Progenitor cell of endocrine pancreas (in vitro differentiated cells): ENCODE data around the gene SMARCD2. TPM values are rescaled to one million over a fixed set of nuclear protein-coding genes. Genes with fewer than 3 reads are reported as not detected.

Experiments used
- DNase-seq: peaks from one replicate; pipeline ENCODE4 v3.0.0; 2021; ENCODE audit warnings: low spot score; ENCODE audit not compliant: unreplicated experiment
- H3K27ac Mint-ChIP-seq: 2 replicates; pipeline ENCODE4 v1.8.0; 2021; ENCODE audit warnings: mild to moderate bottlenecking, moderate library complexity, mixed read lengths
- H3K27me3 Mint-ChIP-seq: 2 replicates; pipeline ENCODE4 v1.8.0; 2021; ENCODE audit warnings: mixed read lengths
- H3K36me3 Mint-ChIP-seq: 2 replicates; pipeline ENCODE4 v1.8.0; 2022; ENCODE audit warnings: mixed read lengths; ENCODE audit not compliant: insufficient read depth
- H3K4me1 Mint-ChIP-seq: 2 replicates; pipeline ENCODE4 v1.8.0; 2021; ENCODE audit warnings: low read depth, mixed read lengths
- H3K4me3 Mint-ChIP-seq: 2 replicates; pipeline ENCODE4 v1.8.0; 2021; ENCODE audit warnings: low read depth, mild to moderate bottlenecking, moderate library complexity, mixed read lengths
- H3K9me3 Mint-ChIP-seq: 2 replicates; pipeline ENCODE4 v1.8.0; 2021; ENCODE audit warnings: low read depth, mixed read lengths
- CTCF ChIP-seq: fragments of 200-600 bp; sonication (generic); IDR thresholded peaks from one replicate; pipeline ENCODE4 v1.5.0; 2021; ENCODE audit warnings: antibody characterized with exemption, mild to moderate bottlenecking; ENCODE audit not compliant: unreplicated experiment
- total RNA-seq: library from RNA; stranded (reverse); gene quantifications from 2 replicates; pipeline ENCODE4 v1.2.1, GENCODE V29; 2021

SMARCD2 gene
- total RNA-seq, 1 donor from 2014 or later = 63.8 TPM

- no peaks in the 10 kb centered on the region for H3K27me3 Mint-ChIP-seq
These were observed 25.8 kb downstream of the SMARCD2 start for GRCh38 chr17:63816669-63817068.

GRCh38 chr17:63816123-63816522 lies 26.4 kb downstream of the SMARCD2 start:
- peaks cover 22% of the 10 kb centered on the region for H3K36me3 Mint-ChIP-seq
- DNase-seq = no peak
- no peaks in the 10 kb centered on the region for H3K27me3 Mint-ChIP-seq
- H3K4me1 Mint-ChIP-seq = peaks cover 7% of the 10 kb centered on the region
- no peak overlapping the region for H3K27ac Mint-ChIP-seq
- no peaks in the 10 kb centered on the region for H3K9me3 Mint-ChIP-seq
- no peak overlapping the region for H3K4me3 Mint-ChIP-seq
- TF ChIP-seq CTCF = no peak

More at GRCh38 chr17:63816669-63817068, 25.8 kb downstream of the SMARCD2 start:
- H3K9me3 Mint-ChIP-seq = no peaks in the 10 kb centered on the region
- H3K36me3 Mint-ChIP-seq = peaks cover 22% of the 10 kb centered on the region
- H3K4me3 Mint-ChIP-seq = no peak overlapping the region
- peaks cover 7% of the 10 kb centered on the region for H3K4me1 Mint-ChIP-seq
- H3K27ac Mint-ChIP-seq = no peak overlapping the region
- no peak for TF ChIP-seq CTCF
- no peak for DNase-seq

GRCh38 chr17:63809970-63810369 lies 32.5 kb downstream of the SMARCD2 start:
- H3K4me1 Mint-ChIP-seq = no peaks in the 10 kb centered on the region

GRCh38 chr17:63805591-63805990 lies 36.9 kb downstream of the SMARCD2 start:
- H3K36me3 Mint-ChIP-seq = peaks cover 25% of the 10 kb centered on the region
- H3K27me3 Mint-ChIP-seq = no peaks in the 10 kb centered on the region
- DNase-seq = no peak
- H3K4me1 Mint-ChIP-seq = no peaks in the 10 kb centered on the region
- no peak for TF ChIP-seq CTCF
- H3K9me3 Mint-ChIP-seq = no peaks in the 10 kb centered on the region
- no peak overlapping the region for H3K27ac Mint-ChIP-seq
- no peak overlapping the region for H3K4me3 Mint-ChIP-seq

More at GRCh38 chr17:63809970-63810369, 32.5 kb downstream of the SMARCD2 start:
- Mint-ChIP-seq H3K9me3 (no peaks in the 10 kb centered on the region), H3K27ac (no peak overlapping the region), H3K27me3 (no peaks in the 10 kb centered on the region), H3K4me3 (no peak overlapping the region), H3K36me3 (peaks cover 24% of the 10 kb centered on the region)
- TF ChIP-seq CTCF = no peak
- DNase-seq = no peak

- TF ChIP-seq CTCF = no peak
- H3K4me3 Mint-ChIP-seq = no peak overlapping the region
- no peaks in the 10 kb centered on the region for H3K27me3 Mint-ChIP-seq
- H3K27ac Mint-ChIP-seq = no peak overlapping the region
- no peak for DNase-seq
- H3K36me3 Mint-ChIP-seq = peaks cover 20% of the 10 kb centered on the region
- no peaks in the 10 kb centered on the region for H3K9me3 Mint-ChIP-seq
- H3K4me1 Mint-ChIP-seq = no peaks in the 10 kb centered on the region
These were observed 38.2 kb downstream of the SMARCD2 start for GRCh38 chr17:63804328-63804727.
